HG03342 (cell line): ENCODE results near the gene RPS15A.

Source experiments
- ATAC-seq: cut with Tn5 transposase; IDR thresholded peaks from one replicate; pipeline ENCODE4 v1.9.1; 2021; ENCODE audit warnings: mild to moderate bottlenecking, moderate library complexity; ENCODE audit not compliant: unreplicated experiment

The RPS15A gene

DNA sequence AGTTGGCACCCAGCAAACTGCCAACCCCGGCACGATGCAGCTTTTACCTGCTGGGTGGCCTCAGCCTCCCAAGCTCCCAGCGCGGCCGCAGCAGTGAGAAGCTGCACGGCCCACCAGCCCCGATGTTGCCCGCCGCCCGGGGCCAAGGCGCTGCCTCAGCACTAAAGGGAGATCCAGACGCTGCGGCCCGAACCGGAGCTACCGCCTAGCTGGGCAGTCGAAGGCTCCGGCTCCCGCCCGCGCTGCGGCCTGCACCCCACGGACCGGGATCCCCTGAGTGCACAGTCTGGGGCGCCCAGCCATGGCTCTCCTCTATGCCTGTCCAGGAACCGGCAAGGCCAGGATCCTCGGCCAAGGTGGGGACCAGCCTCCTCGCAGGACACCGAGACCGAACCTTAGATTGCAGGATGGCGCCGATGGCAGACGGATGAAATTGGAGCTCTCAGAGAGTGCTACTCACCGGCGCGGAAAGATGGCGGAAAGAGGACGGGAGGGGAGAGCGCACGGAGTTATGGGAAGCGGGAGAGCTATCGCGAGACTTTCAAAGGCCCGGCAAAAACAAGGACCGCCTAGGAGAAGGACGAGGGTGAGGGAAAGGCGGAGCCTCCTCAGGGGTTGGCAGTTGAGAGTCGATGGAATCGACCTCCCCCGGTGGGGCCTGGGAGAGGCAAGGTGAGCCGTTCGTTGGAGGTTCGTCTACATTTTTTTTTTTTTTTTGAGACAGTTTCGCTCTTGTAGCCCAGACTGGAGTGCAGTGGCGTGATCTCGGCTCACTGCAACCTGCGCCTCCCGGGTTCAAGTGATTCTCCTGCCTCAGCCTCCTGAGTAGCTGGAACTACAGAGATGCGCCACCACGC, at the start of gene RPS15A:
TSS of gene RPS15A (minus strand) at position 485 of the 857 bp plus-strand sequence. CDS start 1,221 bp downstream, outside the sequence.
- ATAC-seq: peak; percentile 91

DNA sequence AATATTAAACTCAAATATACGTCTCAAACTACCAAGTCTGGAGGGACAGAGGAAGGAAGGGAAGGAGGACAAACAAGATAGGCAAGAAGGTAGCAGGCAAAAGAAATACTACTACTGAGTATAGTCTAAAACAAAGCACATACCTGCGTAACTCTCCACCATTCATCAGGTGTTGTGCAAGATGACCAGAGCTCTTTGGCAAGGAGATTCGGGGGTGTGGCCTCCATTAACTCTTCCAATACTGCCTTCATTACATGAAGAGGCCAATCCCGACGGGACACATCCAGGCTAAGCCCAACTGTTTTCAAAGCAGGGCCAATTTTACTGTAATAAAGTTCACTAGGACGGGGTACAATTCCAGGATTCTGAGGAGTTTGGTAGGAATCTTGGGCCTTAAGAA, 49.4 kb upstream of the RPS15A start:
- no peak for ATAC-seq

DNA sequence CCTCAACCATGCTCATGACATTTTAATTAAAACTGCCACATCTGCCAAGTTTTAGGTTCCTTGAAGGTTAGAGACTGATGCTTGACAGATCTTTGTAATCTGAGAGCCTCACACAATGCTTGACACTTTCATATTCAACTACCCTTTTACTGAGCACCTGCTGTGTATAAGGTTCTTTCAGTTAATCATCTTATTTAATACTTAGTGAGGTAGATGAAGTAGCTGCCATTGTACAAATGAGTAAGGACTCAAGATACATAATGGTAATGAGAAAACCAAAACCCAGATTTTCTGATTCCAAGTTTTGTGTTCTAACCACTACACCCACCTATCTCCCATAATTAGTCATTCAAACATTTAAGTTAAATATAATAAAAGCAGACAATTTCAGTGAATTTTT, 46.6 kb upstream of the RPS15A start:
- no peak for ATAC-seq

DNA sequence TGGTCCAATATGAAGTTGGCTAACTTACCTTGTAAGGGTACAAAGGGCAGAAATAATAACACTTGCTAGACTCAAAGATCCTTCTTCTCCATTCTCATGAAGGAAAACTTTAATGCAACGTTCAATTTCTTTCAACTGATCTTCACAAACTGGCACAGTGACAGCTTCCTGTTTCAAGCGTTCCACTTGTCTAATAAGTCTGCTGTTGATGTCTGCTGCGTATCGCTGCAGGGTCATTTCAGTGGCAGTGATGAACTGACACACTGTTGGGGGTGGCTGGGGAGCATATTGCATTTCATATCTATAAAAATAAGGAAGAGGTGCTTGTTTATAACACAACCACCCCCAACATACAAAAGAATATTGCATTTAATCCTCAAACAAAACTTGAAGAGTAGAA, 44.7 kb upstream of the RPS15A start:
- no peak for ATAC-seq

DNA sequence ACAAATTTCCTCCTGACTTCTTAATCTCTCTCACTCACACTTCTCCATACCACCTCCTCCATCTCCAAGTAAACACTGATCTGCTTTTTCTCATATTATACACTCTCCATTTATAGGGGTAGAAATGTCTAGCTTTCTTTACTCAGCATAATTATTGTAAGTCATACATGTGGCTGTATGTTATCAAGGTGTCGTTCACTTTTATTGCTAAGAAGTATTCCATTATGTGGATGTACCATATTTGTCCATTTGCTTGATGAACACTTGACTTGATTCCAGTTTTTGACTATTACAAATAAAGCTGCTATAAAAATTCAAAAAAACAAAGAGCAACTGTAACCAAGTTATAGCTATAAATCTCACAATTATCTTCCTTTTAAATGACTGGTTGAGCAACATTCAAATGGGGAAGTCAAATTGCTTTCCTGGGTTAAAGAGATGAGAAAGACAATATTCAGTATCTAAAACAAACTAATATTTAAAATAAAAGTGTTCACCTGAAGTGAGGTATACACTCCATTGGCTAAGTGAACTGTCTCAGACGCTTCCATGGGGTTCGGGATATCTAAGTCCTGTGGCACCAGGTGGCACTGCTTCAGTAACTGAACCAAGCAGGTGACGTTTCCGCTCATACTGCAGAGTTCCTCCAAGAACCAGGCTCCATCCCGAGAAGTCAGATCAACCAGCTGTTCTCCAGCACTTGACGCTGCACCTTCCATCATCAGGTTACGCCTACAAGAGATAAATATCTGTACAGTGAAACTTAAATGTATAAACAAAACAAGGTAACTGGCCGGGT, 43.8 kb upstream of the RPS15A start:
- ATAC-seq: no peak

DNA sequence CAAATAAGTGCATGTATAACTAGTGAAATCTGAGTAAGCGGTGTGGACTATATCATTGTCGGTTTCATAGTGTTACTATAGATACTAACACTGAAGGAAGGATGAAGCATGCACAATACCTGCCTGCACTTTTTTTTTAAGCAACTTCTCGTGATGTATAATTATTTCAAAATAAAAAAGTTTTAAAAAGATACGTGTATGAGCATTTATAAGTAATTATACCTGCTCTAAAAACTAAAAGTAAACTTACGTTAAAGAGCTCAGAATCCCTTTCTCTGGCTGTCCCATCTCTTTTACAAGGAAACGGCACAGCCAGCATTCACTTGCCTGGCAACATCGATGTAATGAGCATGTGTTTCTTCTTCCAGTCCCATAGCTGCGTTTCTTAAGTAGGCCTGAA, 42.5 kb upstream of the RPS15A start:
- no peak for ATAC-seq

DNA sequence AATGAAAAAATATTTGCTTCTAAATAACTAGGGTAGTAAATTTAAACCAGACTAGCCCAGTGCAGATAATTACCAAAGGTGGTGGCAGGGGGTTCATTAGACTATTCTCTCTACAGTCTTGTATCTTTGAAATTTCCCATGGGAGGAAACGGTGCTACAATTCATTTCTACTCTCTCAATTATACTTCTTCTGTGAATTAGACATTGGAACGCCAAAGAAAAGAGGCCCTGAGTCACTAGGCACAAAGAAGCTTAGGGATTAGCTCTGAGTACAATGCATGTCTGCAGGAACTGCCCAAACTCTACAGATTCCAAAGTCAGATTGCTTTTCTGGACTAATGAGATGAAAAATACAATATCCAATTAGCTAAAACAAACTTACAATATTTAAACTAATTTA, 41.9 kb upstream of the RPS15A start:
- ATAC-seq: no peak

DNA sequence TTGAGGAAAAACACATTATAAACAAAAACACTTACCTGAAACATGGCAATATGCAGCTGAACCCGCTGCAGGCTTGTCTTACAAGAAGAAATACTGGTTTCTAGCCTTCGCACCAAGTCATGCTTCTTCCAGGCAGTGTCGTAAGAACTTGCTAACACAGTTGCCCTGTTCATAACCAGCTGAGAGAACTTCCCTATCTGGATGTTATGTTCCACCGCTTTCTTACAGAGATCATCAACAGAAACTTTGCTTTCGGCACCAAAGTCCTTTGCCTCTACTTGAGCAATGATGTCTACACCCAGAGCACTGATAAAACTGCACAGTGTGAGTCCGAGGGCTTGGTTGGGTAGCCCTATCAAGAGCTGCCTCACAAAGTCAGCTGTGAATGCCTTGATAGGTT, 39.1 kb upstream of the RPS15A start:
- ATAC-seq: no peak

DNA sequence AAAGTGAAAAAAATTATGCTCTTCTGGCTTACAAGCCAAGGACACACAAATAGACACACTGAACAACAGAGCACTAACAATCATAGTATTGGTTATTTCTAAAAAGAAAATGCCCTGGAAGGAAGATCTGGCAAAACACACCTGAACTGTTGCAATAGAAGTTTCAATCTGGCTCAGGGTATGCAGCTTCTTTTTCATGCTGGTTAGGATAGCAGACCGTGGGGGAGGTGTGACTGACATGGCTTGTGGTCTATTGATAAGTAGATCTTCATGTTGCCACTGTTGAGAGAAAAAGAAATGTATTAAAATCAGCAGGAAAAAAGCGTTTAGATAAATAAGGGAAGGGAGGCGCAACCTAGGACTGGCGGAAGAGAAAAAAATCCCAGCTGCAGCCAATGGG, 37.8 kb upstream of the RPS15A start:
- no peak for ATAC-seq

DNA sequence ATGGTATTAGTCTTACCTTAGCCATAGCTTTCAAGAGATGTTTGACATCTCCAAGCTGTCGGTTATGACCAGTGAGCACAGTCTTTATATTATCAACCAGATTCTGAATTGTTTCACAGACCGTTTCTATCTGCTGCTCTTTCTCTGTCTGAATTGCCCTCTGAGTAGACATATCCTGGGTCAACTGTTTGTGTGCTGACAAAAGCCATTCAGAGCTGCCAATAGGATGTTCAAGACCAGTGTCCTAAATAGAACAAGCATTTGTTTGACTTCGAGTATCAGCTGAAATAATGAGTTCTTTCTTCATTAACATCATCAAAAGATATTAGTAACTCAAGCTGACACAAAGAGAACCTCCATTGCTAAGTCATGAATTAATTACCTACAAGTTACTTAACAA, 26.2 kb upstream of the RPS15A start:
- ATAC-seq: no peak

DNA sequence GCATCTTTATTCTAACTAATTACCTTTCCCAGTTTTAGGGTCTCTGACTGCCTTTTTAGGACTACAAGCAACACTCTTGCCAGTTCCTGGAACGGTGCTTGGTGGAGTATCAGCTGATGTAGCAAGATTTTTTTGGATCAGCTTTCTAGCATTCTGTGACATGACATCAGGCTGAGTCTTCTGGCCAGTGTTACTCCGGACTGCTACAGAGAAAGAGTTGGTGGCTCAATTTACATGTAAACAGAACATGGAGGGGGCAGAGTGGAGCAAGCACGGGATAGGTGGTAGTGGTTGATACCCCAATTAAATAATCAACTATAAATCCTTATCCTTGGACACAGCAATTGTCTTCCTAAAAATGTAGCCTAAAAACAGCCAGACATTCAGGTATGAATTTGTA, 21.8 kb upstream of the RPS15A start:
- ATAC-seq: no peak

DNA sequence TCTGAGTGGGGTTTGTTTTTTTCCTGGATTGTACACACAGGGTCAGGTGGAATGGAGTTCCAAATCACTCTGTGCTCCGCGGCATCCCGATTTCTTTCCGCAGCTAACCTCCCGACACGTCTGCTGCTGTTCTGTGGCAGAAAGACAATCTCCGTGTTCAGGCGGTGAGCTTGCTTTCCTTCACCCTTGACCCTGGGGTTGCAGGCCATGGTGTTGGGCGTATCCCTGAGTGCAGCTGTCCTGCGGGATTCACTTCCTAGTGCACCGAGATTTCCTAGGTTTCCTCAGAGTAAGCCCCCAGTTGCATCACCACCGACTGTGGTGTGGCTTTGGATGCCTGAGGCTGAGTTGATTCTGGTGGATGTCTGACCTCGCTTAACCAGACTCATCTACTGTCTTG, 19.0 kb upstream of the RPS15A start:
- no peak for ATAC-seq

DNA sequence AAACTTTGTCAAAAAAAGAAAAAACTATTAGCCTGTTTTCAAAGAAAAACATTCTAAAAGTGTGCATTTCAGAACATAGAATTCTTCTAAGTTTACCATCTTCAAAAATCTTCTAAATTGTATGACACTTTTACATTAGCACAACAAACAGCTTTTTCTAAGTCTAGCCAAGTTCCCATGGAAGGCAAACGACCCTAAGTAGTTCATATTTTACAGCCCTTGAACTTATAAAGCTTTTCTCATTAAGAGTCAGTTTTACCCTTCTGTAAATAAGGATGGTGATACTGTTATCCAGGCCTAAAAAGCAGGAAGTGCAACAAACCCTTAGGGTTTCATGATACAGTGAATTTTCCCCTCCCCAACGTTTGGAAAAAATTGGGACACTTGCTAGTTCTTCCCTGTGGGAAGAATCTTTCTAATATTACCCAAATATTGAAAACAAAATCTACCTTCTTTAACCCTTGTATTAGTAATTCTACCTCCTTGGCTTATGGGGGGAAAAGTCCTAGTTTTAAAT, 15.2 kb upstream of the RPS15A start:
- ATAC-seq: no peak

DNA sequence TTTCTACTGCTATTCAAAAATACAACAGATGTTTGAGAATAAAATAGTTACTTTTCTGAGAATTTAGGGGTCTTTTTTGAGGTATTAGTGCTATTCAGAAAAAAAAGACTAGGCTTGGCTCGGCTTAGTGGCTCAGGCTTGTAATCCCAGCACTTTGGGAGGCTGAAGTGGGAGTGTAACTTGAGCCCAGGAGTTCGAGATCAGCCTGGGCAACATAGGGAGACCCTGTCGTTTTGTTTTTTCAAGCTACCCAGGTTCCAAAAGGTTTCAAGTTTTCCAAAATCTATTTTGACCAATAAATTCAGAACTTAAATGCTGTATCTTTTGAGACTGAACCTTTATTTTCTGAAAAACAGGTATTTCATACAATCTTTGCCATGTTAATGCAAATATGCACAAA, 14.4 kb upstream of the RPS15A start:
- no peak for ATAC-seq

DNA sequence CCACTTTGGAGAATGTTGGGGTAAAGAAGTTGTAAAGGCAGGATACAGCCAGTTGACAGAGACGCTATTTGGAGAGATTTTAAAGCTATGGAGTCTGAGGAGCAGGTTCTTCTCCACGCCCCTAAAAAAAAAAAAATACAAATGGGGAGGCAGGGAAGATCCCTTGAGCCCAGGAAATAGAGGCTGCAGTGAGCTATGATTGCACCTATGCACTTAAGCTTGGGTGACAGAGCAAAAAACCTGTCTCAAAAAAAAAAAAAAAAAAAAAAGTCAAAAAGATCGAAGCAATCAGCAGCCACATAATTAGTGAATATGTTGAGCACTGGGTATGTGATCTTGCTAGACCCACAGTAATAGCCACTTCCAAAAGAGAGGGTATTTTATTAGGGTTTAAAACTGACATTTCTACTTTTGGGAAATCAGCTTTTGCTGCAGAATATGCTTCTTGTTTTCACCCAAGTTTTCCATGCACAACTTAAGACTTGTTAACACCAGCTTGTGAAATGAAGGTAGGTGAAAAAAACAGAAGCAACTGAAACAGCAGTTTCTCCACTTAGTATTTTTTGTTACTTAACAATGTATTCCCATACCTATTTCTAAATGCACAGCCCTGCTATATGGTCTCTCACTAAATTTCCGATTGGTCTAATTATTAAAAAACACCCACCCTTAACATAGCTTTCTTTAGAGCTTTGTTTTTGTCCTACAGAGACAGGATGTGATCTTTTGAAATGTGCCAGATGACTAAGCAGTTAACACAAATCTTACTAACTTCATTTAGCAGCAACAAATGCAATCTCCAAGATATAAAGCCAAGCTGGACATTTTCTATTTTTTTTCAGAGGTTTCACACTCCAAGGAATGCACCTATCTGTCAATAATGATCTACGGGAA, 13.7 kb upstream of the RPS15A start:
- no peak for ATAC-seq

DNA sequence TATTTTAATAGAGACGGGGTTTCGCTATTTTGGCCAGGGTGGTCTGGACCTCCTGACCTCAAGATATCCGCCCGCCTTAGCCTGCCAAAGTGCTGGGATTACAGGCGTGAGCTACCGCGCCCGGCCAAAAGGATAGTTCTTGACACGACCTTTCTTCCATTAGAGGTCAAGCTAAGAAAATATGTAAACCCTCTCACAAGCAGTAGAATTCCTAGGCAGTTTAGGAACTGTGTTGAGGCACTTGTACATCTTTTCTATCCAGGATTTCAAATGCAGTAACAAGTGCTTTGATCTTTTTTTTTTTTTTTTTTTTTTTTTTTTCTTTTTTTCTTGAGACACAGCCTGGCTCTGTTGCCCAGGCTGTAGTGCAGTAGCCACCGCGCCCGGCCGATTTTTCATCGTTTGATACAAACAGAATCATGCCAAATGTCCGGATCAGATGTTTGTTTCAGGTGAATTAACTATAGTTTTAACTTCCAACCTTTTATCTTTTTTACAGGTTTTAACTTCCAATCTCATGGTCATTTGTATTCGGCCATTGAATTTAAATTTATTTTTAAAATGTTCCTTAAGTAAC, 12.7 kb upstream of the RPS15A start:
- no peak for ATAC-seq

DNA sequence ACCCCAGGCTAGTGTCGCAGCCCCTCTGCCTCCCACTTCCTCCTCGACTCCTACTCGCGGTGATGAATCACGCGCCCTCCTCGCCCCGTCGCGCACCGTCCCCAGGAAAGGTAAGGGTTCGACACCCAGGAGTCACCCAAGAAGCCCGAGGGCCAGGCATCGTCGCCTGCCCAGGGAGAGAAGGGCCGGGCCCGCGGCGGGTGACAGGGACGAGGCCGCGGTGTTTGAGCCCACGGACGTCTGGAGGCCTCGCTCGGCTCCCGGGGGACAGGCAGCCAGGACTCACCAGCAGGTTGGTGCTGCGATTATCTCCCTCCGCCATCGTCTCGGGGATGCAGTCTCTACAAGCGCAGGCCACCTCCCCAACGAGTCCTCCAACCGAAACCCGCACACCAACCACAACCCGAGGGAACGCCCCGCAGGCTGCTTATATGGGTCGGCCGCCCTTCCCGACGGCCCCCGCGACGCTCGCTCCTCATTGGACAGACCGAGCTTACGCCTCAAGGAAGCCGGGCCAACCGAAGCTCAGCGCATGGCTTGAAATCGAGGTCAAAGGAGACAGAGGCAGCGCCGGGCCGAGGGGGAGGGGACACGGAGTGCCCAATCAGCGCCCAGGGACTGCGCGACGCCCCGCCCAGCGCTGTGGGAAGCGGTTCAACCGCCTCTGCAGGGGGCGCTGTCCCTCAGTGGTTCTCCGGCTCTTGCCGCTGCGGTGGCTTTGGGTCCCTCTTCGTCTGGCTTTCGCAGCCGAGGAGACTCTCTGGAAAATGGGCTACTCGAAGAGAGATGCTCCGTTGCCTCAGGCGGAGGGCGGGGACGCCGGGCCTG, 11.2 kb upstream of the RPS15A start, which contains the start of gene ARL6IP1:
TSS of gene ARL6IP1 (minus strand) at position 405 of the 828 bp plus-strand sequence. CDS start at position 322, 83 bp downstream.
- peak; percentile 94 for ATAC-seq

DNA sequence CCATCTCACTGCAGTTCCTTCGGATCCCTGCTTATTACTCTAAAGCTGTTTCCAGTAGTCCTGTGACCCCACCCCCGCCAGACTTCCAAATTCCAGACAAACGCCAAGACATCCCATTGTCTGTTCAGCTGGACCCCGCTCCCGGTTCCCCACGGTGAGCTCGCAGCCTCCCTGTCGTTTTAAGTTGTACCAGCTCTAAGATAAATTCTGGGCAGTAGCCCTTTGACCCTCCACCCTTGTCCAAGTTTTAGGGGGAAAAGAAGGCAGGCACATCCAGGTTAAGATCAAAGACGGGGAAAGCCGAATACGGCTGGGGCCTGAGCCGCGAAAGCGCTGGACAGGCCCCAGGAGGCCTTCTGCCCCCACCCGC, 10.6 kb upstream of the RPS15A start:
- no peak for ATAC-seq

DNA sequence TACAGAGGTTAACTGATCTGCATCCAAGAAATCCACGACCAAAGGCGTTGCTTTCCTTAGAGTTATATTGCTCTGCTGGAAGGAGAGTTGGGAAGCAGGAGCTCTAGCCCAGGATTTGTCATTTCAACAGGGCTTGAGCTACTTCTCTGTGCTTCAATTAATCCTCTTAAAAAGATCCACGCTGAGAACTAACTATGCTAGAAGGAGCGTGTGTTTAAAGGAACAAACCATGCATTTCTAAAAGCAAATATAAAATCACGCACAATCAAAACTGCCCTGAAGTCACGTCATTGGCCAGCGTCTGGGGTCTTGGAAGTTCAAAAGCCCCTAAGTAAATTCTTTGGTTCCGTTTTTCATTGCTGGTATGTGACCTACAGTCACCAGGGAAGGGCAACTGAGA, 10.2 kb upstream of the RPS15A start:
- no peak for ATAC-seq

DNA sequence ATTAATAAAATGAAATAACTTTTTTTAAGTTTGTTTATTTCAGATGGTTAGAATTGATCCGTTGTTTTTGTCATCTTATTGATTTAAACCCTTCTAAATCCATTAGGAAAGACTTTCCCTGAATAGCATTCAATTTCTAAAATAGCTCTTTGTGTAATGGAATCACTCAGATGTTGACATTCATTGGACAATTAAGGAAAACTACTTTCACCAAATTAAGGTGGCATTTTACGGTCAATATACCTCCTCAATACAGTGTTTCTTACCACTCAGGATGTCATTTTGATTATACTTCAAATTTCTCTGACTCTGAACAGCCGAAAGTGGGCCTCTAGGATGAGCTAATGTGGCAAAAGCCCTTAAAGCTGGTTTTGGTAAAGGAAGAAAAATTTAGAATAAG, 9.4 kb upstream of the RPS15A start:
- ATAC-seq: no peak
